Nephron (organoid): Measurements from ENCODE around the gene SMAD5.

Source experiments
- H3K27ac Mint-ChIP-seq, 3 experiments: 2 replicates each; pipeline ENCODE4 v1.8.0; 2020; ENCODE audit warnings: mixed read lengths in 3 of 3, mild to moderate bottlenecking in 2 of 3, moderate library complexity in 1 of 3
- H3K27me3 Mint-ChIP-seq: 2 replicates; pipeline ENCODE4 v1.8.0; 2021; ENCODE audit warnings: low read depth, mild to moderate bottlenecking, moderate library complexity, mixed read lengths
- H3K36me3 Mint-ChIP-seq: 2 replicates; pipeline ENCODE4 v1.8.0; 2020; ENCODE audit warnings: low read depth, mixed read lengths
- H3K4me1 Mint-ChIP-seq: 2 replicates; pipeline ENCODE4 v1.8.0; 2020; ENCODE audit warnings: mixed read lengths
- H3K4me3 Mint-ChIP-seq, 3 experiments: 2 replicates each; pipeline ENCODE4 v1.8.0; 2020; ENCODE audit warnings: mild to moderate bottlenecking in 3 of 3, mixed read lengths in 3 of 3, moderate library complexity in 2 of 3
- H3K9me3 Mint-ChIP-seq: 2 replicates; pipeline ENCODE4 v1.8.0; 2020; ENCODE audit warnings: mixed read lengths
- TF ChIP-seq, protein P1 (sequence below), 3 experiments: fragments of 200-600 bp; sonication (generic); IDR thresholded peaks; one replicate each; pipeline ENCODE4 v1.5.0; 2021; ENCODE audit warnings: antibody characterized with exemption in 3 of 3; ENCODE audit not compliant: unreplicated experiment in 3 of 3

SMAD5 gene

DNA sequence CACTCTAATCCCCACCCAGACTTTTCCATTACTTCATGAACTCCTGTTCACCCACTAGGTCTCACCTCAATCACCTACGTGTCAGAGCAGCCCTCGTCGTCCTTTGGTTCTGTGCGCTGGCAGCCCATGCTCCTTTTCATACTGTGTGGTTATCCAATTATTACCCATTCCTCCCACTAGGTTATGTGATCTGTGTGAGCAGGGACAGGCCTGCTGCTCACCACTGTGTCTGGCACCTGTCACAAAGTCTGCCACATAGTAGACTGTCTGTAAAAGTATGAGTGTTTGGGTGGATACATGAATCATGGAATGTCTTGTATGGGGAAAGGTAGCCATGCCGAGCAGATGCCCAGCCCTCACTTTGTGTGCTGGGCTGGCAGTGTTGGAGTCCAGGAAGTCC is 12.1 kb upstream of the SMAD5 start:
- Mint-ChIP-seq H3K9me3 (no peaks in the 10 kb centered on the region), H3K27me3 (peaks cover 4% of the 10 kb centered on the region), H3K4me1 (no peaks in the 10 kb centered on the region), H3K4me3 (no peak overlapping the region), H3K27ac (no peak overlapping the region), H3K36me3 (no peaks in the 10 kb centered on the region)
- TF ChIP-seq, protein P1, sequence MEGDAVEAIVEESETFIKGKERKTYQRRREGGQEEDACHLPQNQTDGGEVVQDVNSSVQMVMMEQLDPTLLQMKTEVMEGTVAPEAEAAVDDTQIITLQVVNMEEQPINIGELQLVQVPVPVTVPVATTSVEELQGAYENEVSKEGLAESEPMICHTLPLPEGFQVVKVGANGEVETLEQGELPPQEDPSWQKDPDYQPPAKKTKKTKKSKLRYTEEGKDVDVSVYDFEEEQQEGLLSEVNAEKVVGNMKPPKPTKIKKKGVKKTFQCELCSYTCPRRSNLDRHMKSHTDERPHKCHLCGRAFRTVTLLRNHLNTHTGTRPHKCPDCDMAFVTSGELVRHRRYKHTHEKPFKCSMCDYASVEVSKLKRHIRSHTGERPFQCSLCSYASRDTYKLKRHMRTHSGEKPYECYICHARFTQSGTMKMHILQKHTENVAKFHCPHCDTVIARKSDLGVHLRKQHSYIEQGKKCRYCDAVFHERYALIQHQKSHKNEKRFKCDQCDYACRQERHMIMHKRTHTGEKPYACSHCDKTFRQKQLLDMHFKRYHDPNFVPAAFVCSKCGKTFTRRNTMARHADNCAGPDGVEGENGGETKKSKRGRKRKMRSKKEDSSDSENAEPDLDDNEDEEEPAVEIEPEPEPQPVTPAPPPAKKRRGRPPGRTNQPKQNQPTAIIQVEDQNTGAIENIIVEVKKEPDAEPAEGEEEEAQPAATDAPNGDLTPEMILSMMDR (IDR thresholded peaks at IDR 0.05; ENCODE audit: unreplicated experiment in 3 of 3) = no peak

DNA sequence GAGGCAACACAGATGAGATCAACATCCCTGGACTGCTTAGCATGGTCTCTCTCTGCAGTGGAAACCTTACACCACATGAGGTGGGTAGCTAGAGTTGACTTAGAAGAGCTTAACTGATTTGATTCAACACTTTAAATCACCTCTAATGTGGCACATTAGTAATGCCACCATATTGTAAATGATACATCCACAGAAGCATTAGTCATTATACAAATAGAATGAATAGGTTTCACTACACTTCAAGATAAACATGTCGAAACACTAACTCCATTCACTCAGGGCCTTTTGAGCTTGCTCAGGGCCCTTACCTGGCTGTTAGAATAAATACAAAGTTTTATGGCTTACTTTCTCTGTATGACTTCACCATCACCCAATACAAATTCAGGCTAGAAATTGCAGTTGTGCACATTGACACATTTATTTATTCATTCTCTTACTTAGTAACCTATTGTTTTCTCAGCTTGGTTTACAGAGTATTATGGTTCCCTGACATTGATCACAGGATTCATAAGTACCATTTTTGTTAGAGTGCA is 9.3 kb upstream of the SMAD5 start:
- H3K4me1 Mint-ChIP-seq = peaks cover 10% of the 10 kb centered on the region
- H3K4me3 Mint-ChIP-seq = no peak overlapping the region
- TF ChIP-seq, protein P1 (IDR thresholded peaks at IDR 0.05; ENCODE audit: unreplicated experiment in 3 of 3) = no peak
- H3K36me3 Mint-ChIP-seq = no peaks in the 10 kb centered on the region
- no peaks in the 10 kb centered on the region for H3K9me3 Mint-ChIP-seq
- no peak overlapping the region for H3K27ac Mint-ChIP-seq
- H3K27me3 Mint-ChIP-seq = peaks cover 2% of the 10 kb centered on the region

DNA sequence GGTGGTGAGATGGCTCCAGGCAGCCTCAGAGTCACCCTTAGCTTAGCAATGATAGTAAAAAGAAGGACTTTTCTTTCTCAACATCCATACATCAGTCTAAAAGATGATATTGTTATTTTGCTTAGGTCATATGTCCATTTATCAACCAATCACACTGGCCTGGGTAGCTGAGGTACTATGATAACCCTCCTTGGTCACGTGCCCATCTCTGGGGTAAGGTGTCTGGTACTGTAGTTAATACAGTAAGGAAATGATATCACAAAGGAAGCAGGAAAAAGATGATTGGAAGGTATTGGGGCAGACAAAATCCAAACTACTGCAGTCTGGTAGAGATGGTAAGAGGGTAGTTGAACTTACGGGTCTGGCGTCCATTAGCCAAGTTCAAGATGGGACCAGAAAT is 5.1 kb upstream of the SMAD5 start:
- H3K4me1 Mint-ChIP-seq = peaks cover 45% of the 10 kb centered on the region
- TF ChIP-seq, protein P1 (IDR thresholded peaks at IDR 0.05; ENCODE audit: unreplicated experiment in 3 of 3) = no peak
- H3K27ac Mint-ChIP-seq = peak overlapping the region in 2 of 3 experiments; percentile 11 to 35
- H3K36me3 Mint-ChIP-seq = no peaks in the 10 kb centered on the region
- H3K4me3 Mint-ChIP-seq = no peak overlapping the region
- no peaks in the 10 kb centered on the region for H3K9me3 Mint-ChIP-seq
- no peaks in the 10 kb centered on the region for H3K27me3 Mint-ChIP-seq

DNA sequence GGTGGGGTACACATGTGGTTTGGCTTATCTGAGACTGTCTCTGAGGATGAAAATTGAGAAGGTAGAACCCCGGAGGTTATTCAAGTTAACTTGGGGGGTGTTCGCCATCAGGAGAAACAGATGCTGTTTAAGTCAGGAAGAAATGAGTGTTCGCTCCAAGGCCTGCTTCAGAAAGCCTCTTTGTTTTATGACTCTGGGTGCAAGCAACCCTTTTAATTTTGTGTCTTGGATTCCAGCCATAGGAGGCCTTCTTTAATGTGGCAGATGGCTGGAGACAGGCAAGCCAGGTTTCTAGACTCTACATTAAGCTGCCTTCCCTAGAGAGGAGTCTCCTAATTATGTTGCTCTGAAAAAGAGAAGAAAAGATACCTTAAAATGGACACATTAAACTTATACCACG is 4.2 kb upstream of the SMAD5 start:
- TF ChIP-seq, protein P1 (IDR thresholded peaks at IDR 0.05; ENCODE audit: unreplicated experiment in 3 of 3) = no peak
- H3K27ac Mint-ChIP-seq = peak overlapping the region; percentile 88 to 96 (median 92)
- peaks cover 48% of the 10 kb centered on the region for H3K4me1 Mint-ChIP-seq
- no peaks in the 10 kb centered on the region for H3K36me3 Mint-ChIP-seq
- no peaks in the 10 kb centered on the region for H3K9me3 Mint-ChIP-seq
- peak overlapping the region in 2 of 3 experiments; percentile 33 to 40 for H3K4me3 Mint-ChIP-seq
- peaks cover 2% of the 10 kb centered on the region for H3K27me3 Mint-ChIP-seq

DNA sequence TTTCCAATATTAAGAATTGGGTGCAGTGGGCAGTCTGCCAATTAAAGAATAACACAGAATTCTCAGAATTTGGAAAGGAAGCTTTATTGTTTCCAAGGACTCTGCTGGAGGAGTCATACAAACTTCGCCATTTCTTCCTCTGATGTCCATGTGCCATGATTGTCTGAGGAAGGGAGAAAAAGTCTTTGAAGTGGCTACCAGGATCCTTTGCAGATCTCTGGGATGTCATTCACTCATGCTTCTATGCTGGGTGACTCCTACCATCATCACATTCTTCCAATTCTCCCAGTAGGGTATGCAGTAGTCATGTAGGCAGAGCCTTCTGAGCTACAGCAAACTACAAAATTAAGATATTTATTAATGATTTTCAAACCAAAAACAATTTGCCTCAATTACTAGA is 3.2 kb upstream of the SMAD5 start:
- H3K4me3 Mint-ChIP-seq = no peak overlapping the region
- TF ChIP-seq, protein P1 (IDR thresholded peaks at IDR 0.05; ENCODE audit: unreplicated experiment in 3 of 3) = no peak
- H3K36me3 Mint-ChIP-seq = no peaks in the 10 kb centered on the region
- H3K27ac Mint-ChIP-seq = peak overlapping the region; percentile 88 to 96 (median 92)
- H3K9me3 Mint-ChIP-seq = no peaks in the 10 kb centered on the region
- H3K4me1 Mint-ChIP-seq = peaks cover 56% of the 10 kb centered on the region
- H3K27me3 Mint-ChIP-seq = peaks cover 4% of the 10 kb centered on the region

DNA sequence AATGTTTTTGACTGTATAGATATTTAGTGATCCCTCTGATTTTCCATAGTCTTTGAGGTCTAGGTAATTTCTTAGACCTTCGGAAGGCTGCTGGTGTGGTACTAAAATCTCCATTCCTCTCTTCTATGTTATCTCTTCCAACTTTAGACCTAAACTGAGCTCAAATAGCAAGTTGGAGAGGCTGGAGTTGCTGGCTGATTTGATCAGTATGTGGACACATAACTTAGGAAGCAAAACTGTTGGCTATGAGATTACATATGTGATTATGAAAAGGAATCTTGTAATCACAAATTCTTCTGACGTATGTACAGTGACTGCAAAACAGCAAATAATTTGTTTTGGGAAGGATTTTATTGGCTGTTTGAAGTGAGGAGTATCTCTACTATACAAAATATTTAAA is 2.1 kb upstream of the SMAD5 start:
- Mint-ChIP-seq H3K4me1 (peaks cover 67% of the 10 kb centered on the region), H3K27me3 (peaks cover 4% of the 10 kb centered on the region), H3K36me3 (no peaks in the 10 kb centered on the region), H3K9me3 (no peaks in the 10 kb centered on the region), H3K4me3 (peak overlapping the region; percentile 45 to 70 (median 67)), H3K27ac (peak overlapping the region; percentile 97 to 98 (median 98))
- TF ChIP-seq, protein P1 (IDR thresholded peaks at IDR 0.05; ENCODE audit: unreplicated experiment in 3 of 3) = no peak
